Thyroid gland (tissue), 4 donors: ENCODE results near the gene MAL. TPM values are rescaled to one million over a fixed set of nuclear protein-coding genes. Genes with fewer than 3 reads are reported as not detected.
"Not testable (repeated sequence)": the region's sequence is repeated elsewhere in the genome, so short reads cannot be mapped to it uniquely, and the experiment has no call there.

ENCODE experiments used
- DNase-seq, 2 donors: peaks; one replicate each; pipeline ENCODE4 v3.0.0-alpha.2; 2019
- H3K27ac ChIP-seq, 3 donors: fragments of 200-600 bp; sonication (generic); 1 replicate in 2 of 3; 2 replicates in 1 of 3; pipeline ENCODE4 v1.5.1; 2016 to 2019; ENCODE audit warnings: mild to moderate bottlenecking in 1 of 3, moderate library complexity in 1 of 3
- H3K27me3 ChIP-seq: fragments of 200-600 bp; sonication (generic); one replicate; pipeline ENCODE4 v1.5.1; 2019
- H3K36me3 ChIP-seq, 2 donors: fragments of 200-600 bp; sonication (generic); one replicate each; pipeline ENCODE4 v1.5.1; 2016 to 2019
- H3K4me1 ChIP-seq, 2 donors: fragments of 200-600 bp; sonication (generic); one replicate each; pipeline ENCODE4 v1.5.1; 2017 to 2019
- H3K4me3 ChIP-seq, 3 donors: fragments of 200-600 bp; sonication (generic); replicated peaks in 1 of 3; 1 replicate in 2 of 3; 2 replicates in 1 of 3; pipeline ENCODE4 v1.5.1; 2016; ENCODE audit warnings: mild to moderate bottlenecking in 1 of 3
- H3K9me3 ChIP-seq: fragments of 200-600 bp; sonication (generic); one replicate; pipeline ENCODE4 v1.5.1; 2017
- CTCF ChIP-seq, 6 experiments: fragments of 200-600 bp in 3 of 6; fragments of 450-650 bp in 3 of 6; sonication (generic) in 3 of 6; IDR thresholded peaks; one replicate each; pipeline ENCODE4 v1.5.1; 2016 to 2019; ENCODE audit warnings: antibody characterized with exemption in 6 of 6, mild to moderate bottlenecking in 2 of 6, inconsistent platforms in 1 of 6, moderate library complexity in 1 of 6
- POLR2A ChIP-seq, 2 donors: fragments of 450-650 bp; IDR thresholded peaks; one replicate each; pipeline ENCODE4 v1.6.1; 2017; ENCODE audit warnings: antibody characterized with exemption in 2 of 2, mild to moderate bottlenecking in 2 of 2, moderate library complexity in 1 of 2
- WGBS, 2 donors: methylation state at CpG; one replicate each; pipeline ENCODE4 v1.1.5; 2017; 5-methylcytosine and 5-hydroxymethylcytosine counted together
- intact Hi-C: fragments of 100-400 bp; cut with DNase I; formaldehyde crosslinking; loops from one replicate; pipeline ENCODE4 v1.15.1; 2023
- total RNA-seq, 4 donors: library from RNA; depleted of rRNA; stranded (reverse); fragments of >200 nt; gene quantifications; one replicate each; pipeline ENCODE4 v1.2.3, GENCODE V29; 2016

Gene MAL
- total RNA-seq, 4 donors from 2014 or later = 5.6 to 19.3 (median 13.3) TPM

- Histone ChIP-seq H3K4me3 (no peak overlapping the region), H3K36me3 (no peaks in the 10 kb centered on the region), H3K27ac (no peak overlapping the region), H3K27me3 (no peaks in the 10 kb centered on the region), H3K4me1 (peaks cover 6 to 16% of the 10 kb centered on the region in 2 donors), H3K9me3 (no peaks in the 10 kb centered on the region)
- intact Hi-C loops = no loop called here
- DNase-seq = no peak
- no peak for TF ChIP-seq CTCF (IDR thresholded peaks at IDR 0.05)
- WGBS, 2 donors = 96 to 100% methylated on average over 4 of the region's 4 CpGs
These were observed 8.7 kb downstream of the MAL start for GRCh38 chr2:95034221-95034620.

- TF ChIP-seq POLR2A (IDR thresholded peaks at IDR 0.05) (no peak), CTCF (IDR thresholded peaks at IDR 0.05) (no peak)
- no peak overlapping the region for H3K27ac ChIP-seq
- no peaks in the 10 kb centered on the region for H3K27me3 ChIP-seq
- intact Hi-C loops = no loop called here
- peaks cover 6 to 16% of the 10 kb centered on the region in 2 donors for H3K4me1 ChIP-seq
- no peak for DNase-seq
- H3K36me3 ChIP-seq = no peaks in the 10 kb centered on the region
- no peaks in the 10 kb centered on the region for H3K9me3 ChIP-seq
- WGBS, 2 donors = 71 to 82% methylated on average over 7 of the region's 7 CpGs
- no peak overlapping the region for H3K4me3 ChIP-seq
These were observed 9.3 kb downstream of the MAL start for GRCh38 chr2:95034818-95035217.

- Histone ChIP-seq H3K36me3 (no peaks in the 10 kb centered on the region), H3K4me3 (no peak overlapping the region), H3K27me3 (no peaks in the 10 kb centered on the region), H3K27ac (no peak overlapping the region), H3K4me1 (peaks cover 0 to 5% of the 10 kb centered on the region in 2 donors), H3K9me3 (no peaks in the 10 kb centered on the region)
- no peak for TF ChIP-seq POLR2A (IDR thresholded peaks at IDR 0.05)
- TF ChIP-seq CTCF (IDR thresholded peaks at IDR 0.05) = no peak
- no peak for DNase-seq
- WGBS, 2 donors = 89 to 94% methylated on average over 3 of the region's 3 CpGs
- intact Hi-C loops = no loop called here
These were observed 11.3 kb downstream of the MAL start for GRCh38 chr2:95036596-95037383.

- Histone ChIP-seq H3K36me3 (no peaks in the 10 kb centered on the region), H3K4me1 (no peaks in the 10 kb centered on the region), H3K27ac (no peak overlapping the region), H3K9me3 (no peaks in the 10 kb centered on the region), H3K27me3 (no peaks in the 10 kb centered on the region), H3K4me3 (no peak overlapping the region)
- no peak for DNase-seq
- TF ChIP-seq CTCF (IDR thresholded peaks at IDR 0.05) = no peak
- TF ChIP-seq POLR2A (IDR thresholded peaks at IDR 0.05) = no peak
- 89 to 93% methylated on average over 2 of the region's 2 CpGs for WGBS, 2 donors
- intact Hi-C loops = no loop called here
These were observed 11.9 kb downstream of the MAL start for GRCh38 chr2:95037384-95037839.

GRCh38 chr2:95037841-95038585 lies 12.5 kb downstream of the MAL start:
- H3K36me3 ChIP-seq, intact Hi-C loops, H3K9me3 ChIP-seq, DNase-seq, H3K27ac ChIP-seq, H3K4me3 ChIP-seq, H3K4me1 ChIP-seq, H3K27me3 ChIP-seq: not testable (repeated sequence)
- WGBS, 2 donors = 86 to 93% methylated on average over 3 of the region's 3 CpGs
